SU-DHL-6 (cell line): Measurements from ENCODE around the gene AFF3.

Experiments used
- CTCF ChIP-seq: fragments of 200-600 bp; sonication (generic); IDR thresholded peaks from one replicate; pipeline ENCODE4 v1.5.1; 2017; ENCODE audit warnings: antibody characterized with exemption, mild to moderate bottlenecking, low read length, moderate library complexity; ENCODE audit not compliant: insufficient read depth, poor library complexity, severe bottlenecking
- EZH2phosphoT487 ChIP-seq: fragments of 200-600 bp; sonication (generic), shearing (Covaris generic); conservative IDR thresholded peaks from 2 replicates; pipeline ENCODE4 v1.6.1; 2018; ENCODE audit warnings: mild to moderate bottlenecking, antibody characterized with exemption, low read length, moderate library complexity, mixed read lengths

DNA sequence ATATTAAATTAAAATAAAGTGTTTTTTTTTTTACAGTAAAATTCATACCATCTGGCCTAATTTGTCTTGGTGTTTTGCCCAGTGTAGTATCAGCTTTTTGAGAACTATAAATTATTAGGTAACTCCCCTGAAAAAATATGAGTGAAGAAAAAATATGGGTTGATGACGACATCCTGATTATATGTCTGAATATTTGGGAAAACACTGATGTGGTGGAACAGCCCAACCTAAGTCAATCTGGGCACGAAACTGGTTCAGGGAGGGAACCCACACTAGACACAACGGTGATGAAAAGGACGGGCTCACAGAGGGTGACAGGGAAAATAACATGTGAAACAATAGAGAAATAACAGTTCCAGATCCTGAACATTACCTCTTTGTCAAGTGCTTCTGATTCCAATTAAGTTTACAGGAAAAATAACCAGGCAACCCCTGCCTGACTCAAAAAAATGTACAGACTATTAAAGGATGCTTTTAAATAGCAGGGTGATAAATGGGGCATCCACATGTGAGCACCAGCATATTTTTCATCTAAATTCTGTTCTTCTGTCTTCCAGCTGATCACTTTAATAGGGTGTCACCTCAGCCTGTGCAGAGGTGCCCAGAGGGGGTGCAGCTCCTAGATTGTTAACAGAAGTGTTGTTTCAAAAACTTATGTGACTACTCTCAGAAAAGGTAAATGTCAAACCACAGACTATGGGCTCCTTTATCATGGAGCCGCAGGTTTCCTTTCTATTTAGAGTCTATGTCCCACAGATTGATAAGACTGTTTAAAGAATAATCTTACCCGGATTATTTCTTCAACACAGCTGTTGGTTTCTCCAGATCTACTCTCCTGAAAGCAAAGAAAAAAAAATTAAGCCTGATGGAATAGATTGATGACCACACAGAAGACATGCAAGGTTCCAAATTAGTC, 305.4 kb downstream of the AFF3 start:
- TF ChIP-seq CTCF (no peak), EZH2phosphoT487 (no peak)
